HL-60/S4 treated with retinoic acid at 250 ng/mL for 4 days and 3 days (cell line): ENCODE results near the gene MORN5.

Experiments used
- in situ Hi-C: fragments of 300-500 bp; cut with MboI; formaldehyde crosslinking; loops from 2 replicates; pipeline ENCODE4 v1.7.0; 2022; ENCODE audit warnings: low sequenced_read_pairs

The MORN5 gene

GRCh38 chr9:122184551-122184950 lies 24.8 kb downstream of the MORN5 start:
- in situ Hi-C loops, result no loop called here

- in situ Hi-C loops, result no loop called here
These were observed 26.6 kb downstream of the MORN5 start for GRCh38 chr9:122186301-122186700.

GRCh38 chr9:122186777-122187470 lies 27.2 kb downstream of the MORN5 start:
- in situ Hi-C loops, result no loop called here

- in situ Hi-C loops, result no loop called here
These were observed 28.7 kb downstream of the MORN5 start for GRCh38 chr9:122188369-122188768.

- in situ Hi-C loops, result no loop called here
These were observed 31.1 kb downstream of the MORN5 start for GRCh38 chr9:122190597-122191381.

- in situ Hi-C loops, result no loop called here
These were observed 31.9 kb downstream of the MORN5 start for GRCh38 chr9:122191584-122191983.

GRCh38 chr9:122192261-122192875 lies 32.7 kb downstream of the MORN5 start:
- in situ Hi-C loops, result no loop called here

- in situ Hi-C loops, result no loop called here
These were observed 33.3 kb downstream of the MORN5 start for GRCh38 chr9:122192914-122193525.

GRCh38 chr9:122193651-122194050 lies 33.9 kb downstream of the MORN5 start:
- in situ Hi-C loops, result no loop called here

GRCh38 chr9:122195875-122196274 lies 36.2 kb downstream of the MORN5 start:
- in situ Hi-C loops, result no loop called here

- in situ Hi-C loops, result no loop called here
These were observed 37.7 kb downstream of the MORN5 start for GRCh38 chr9:122197426-122197825.

GRCh38 chr9:122197882-122198281 lies 38.2 kb downstream of the MORN5 start:
- in situ Hi-C loops, result no loop called here

GRCh38 chr9:122200960-122201595 lies 41.4 kb downstream of the MORN5 start:
- in situ Hi-C loops, result no loop called here

GRCh38 chr9:122201641-122202040 lies 41.9 kb downstream of the MORN5 start:
- in situ Hi-C loops, result no loop called here

GRCh38 chr9:122202111-122202510 lies 42.4 kb downstream of the MORN5 start:
- in situ Hi-C loops, result no loop called here

GRCh38 chr9:122204055-122204454 lies 44.3 kb downstream of the MORN5 start:
- in situ Hi-C loops, result no loop called here

- in situ Hi-C loops, result no loop called here
These were observed 44.8 kb downstream of the MORN5 start for GRCh38 chr9:122204491-122204890.

GRCh38 chr9:122205176-122205575 lies 45.5 kb downstream of the MORN5 start:
- in situ Hi-C loops, result no loop called here

GRCh38 chr9:122206118-122207046 lies 46.7 kb downstream of the MORN5 start:
- in situ Hi-C loops, result no loop called here

GRCh38 chr9:122207096-122207495 lies 47.4 kb downstream of the MORN5 start:
- in situ Hi-C loops, result no loop called here
